Liver (tissue), 3 donors: ENCODE measurements around the gene TMEM218.

Experiments
- JUND ChIP-seq, 2 donors: IDR thresholded peaks; 2 replicates each; pipeline ENCODE4 v1.6.1; 2016; ENCODE audit warnings: antibody characterized with exemption in 2 of 2
- NR2F2 ChIP-seq: IDR thresholded peaks from 2 replicates; pipeline ENCODE4 v1.6.1; 2016; ENCODE audit warnings: antibody characterized with exemption
- RAD21 ChIP-seq, 2 donors: IDR thresholded peaks; 2 replicates each; pipeline ENCODE4 v1.6.1; 2016; ENCODE audit warnings: antibody characterized with exemption in 2 of 2, mild to moderate bottlenecking in 2 of 2
- SP1 ChIP-seq: IDR thresholded peaks from 2 replicates; pipeline ENCODE4 v1.6.1; 2018; ENCODE audit warnings: antibody characterized with exemption, mild to moderate bottlenecking
- YY1 ChIP-seq: IDR thresholded peaks from 2 replicates; pipeline ENCODE4 v1.6.1; 2016; ENCODE audit warnings: antibody characterized with exemption, mild to moderate bottlenecking
- TF ChIP-seq, protein P1 (sequence below): fragments of 150-350 bp; IDR thresholded peaks from 2 replicates; pipeline ENCODE4 v1.5.1; 2017; ENCODE audit warnings: improper control_type of control experiment, low read depth, low read length; ENCODE audit not compliant: missing input control
- TF ChIP-seq, protein P2 (sequence below): IDR thresholded peaks from 2 replicates; pipeline ENCODE4 v1.6.1; 2016; ENCODE audit warnings: antibody characterized with exemption
- TF ChIP-seq, protein P3 (sequence below): IDR thresholded peaks from 2 replicates; pipeline ENCODE4 v1.6.1; 2016; ENCODE audit warnings: antibody characterized with exemption, mild to moderate bottlenecking
- donor health status: healthy.
- donor health status: healthy.

DNA sequence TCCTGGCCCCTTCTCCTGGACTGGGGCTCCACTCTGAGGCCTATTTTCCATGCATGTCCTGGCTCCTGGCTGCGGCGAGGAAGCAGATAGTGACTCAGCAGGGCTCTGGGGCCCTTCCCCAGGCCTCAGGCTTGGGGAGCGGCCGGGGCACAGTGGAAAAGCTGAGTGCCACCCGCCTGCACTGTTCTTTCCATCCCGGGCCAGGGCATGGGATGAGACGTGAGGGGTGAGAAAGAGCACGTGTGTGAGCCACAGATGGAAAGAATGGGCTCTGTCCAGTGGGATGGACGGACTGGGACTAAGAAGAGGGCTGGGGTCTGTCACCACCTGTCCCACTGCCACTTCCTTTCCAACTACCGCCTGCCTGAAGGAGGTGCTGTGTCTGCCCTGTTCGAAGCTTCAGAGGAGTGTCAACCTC lies 35.5 kb downstream of the TMEM218 start:
- TF ChIP-seq, protein P1, sequence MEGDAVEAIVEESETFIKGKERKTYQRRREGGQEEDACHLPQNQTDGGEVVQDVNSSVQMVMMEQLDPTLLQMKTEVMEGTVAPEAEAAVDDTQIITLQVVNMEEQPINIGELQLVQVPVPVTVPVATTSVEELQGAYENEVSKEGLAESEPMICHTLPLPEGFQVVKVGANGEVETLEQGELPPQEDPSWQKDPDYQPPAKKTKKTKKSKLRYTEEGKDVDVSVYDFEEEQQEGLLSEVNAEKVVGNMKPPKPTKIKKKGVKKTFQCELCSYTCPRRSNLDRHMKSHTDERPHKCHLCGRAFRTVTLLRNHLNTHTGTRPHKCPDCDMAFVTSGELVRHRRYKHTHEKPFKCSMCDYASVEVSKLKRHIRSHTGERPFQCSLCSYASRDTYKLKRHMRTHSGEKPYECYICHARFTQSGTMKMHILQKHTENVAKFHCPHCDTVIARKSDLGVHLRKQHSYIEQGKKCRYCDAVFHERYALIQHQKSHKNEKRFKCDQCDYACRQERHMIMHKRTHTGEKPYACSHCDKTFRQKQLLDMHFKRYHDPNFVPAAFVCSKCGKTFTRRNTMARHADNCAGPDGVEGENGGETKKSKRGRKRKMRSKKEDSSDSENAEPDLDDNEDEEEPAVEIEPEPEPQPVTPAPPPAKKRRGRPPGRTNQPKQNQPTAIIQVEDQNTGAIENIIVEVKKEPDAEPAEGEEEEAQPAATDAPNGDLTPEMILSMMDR, result no peak
- TF ChIP-seq RAD21 (IDR thresholded peaks at IDR 0.05), result no peak
- TF ChIP-seq, protein P2, sequence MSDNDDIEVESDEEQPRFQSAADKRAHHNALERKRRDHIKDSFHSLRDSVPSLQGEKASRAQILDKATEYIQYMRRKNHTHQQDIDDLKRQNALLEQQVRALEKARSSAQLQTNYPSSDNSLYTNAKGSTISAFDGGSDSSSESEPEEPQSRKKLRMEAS, result no peak
- TF ChIP-seq SP1, result no peak
- TF ChIP-seq NR2F2, result no peak
- no peak for TF ChIP-seq YY1
- TF ChIP-seq, protein P3, sequence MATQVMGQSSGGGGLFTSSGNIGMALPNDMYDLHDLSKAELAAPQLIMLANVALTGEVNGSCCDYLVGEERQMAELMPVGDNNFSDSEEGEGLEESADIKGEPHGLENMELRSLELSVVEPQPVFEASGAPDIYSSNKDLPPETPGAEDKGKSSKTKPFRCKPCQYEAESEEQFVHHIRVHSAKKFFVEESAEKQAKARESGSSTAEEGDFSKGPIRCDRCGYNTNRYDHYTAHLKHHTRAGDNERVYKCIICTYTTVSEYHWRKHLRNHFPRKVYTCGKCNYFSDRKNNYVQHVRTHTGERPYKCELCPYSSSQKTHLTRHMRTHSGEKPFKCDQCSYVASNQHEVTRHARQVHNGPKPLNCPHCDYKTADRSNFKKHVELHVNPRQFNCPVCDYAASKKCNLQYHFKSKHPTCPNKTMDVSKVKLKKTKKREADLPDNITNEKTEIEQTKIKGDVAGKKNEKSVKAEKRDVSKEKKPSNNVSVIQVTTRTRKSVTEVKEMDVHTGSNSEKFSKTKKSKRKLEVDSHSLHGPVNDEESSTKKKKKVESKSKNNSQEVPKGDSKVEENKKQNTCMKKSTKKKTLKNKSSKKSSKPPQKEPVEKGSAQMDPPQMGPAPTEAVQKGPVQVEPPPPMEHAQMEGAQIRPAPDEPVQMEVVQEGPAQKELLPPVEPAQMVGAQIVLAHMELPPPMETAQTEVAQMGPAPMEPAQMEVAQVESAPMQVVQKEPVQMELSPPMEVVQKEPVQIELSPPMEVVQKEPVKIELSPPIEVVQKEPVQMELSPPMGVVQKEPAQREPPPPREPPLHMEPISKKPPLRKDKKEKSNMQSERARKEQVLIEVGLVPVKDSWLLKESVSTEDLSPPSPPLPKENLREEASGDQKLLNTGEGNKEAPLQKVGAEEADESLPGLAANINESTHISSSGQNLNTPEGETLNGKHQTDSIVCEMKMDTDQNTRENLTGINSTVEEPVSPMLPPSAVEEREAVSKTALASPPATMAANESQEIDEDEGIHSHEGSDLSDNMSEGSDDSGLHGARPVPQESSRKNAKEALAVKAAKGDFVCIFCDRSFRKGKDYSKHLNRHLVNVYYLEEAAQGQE, result no peak
- TF ChIP-seq JUND (IDR thresholded peaks at IDR 0.05), result no peak
